Upper lobe of left lung (tissue), 6 donors: ENCODE data around the gene SYNPO. TPM values are rescaled to one million over a fixed set of nuclear protein-coding genes. Genes with fewer than 3 reads are reported as not detected.

ENCODE experiments used
- ATAC-seq, 2 donors: fragments of 200-7000 bp; cut with Tn5 transposase; one replicate each; pipeline ENCODE4 v1.9.1; 2022; ENCODE audit warnings: mild to moderate bottlenecking in 2 of 2, moderate library complexity in 2 of 2; ENCODE audit not compliant: low FRiP score in 2 of 2
- DNase-seq, 2 donors: peaks; one replicate each; pipeline ENCODE4 v3.0.0-alpha.2; 2019 to 2020
- H3K27ac ChIP-seq, 4 donors: fragments of 200-600 bp; sonication (generic); one replicate each; pipeline ENCODE4 v1.5.1; 2016 to 2019
- H3K27me3 ChIP-seq, 4 donors: fragments of 200-600 bp; sonication (generic); one replicate each; pipeline ENCODE4 v1.5.1; 2017 to 2019
- H3K36me3 ChIP-seq, 4 donors: fragments of 200-600 bp; sonication (generic); one replicate each; pipeline ENCODE4 v1.5.1; 2016 to 2019
- H3K4me1 ChIP-seq, 4 donors: fragments of 200-600 bp; sonication (generic); one replicate each; pipeline ENCODE4 v1.5.1; 2018 to 2019
- H3K4me3 ChIP-seq, 4 donors: fragments of 200-600 bp; sonication (generic); one replicate each; pipeline ENCODE4 v1.5.1; 2017 to 2019; ENCODE audit warnings: mild to moderate bottlenecking in 2 of 4, moderate library complexity in 1 of 4
- H3K9me3 ChIP-seq, 4 donors: fragments of 200-600 bp; sonication (generic); one replicate each; pipeline ENCODE4 v1.5.1; 2018 to 2019
- CTCF ChIP-seq, 6 experiments: fragments of 450-650 bp in 4 of 6; fragments of 200-600 bp in 2 of 6; sonication (generic) in 2 of 6; IDR thresholded peaks; one replicate each; pipeline ENCODE4 v1.5.1; 2016 to 2019; ENCODE audit warnings: antibody characterized with exemption in 6 of 6
- EP300 ChIP-seq, 4 donors: sonication (generic); formaldehyde crosslinking; IDR thresholded peaks; one replicate each; pipeline ENCODE4 v1.5.1; 2017; ENCODE audit warnings: antibody characterized with exemption in 4 of 4, control low read depth in 2 of 4
- POLR2A ChIP-seq, 4 donors: fragments of 450-650 bp; IDR thresholded peaks; one replicate each; pipeline ENCODE4 v1.5.1; 2016 to 2017; ENCODE audit warnings: antibody characterized with exemption in 4 of 4, mild to moderate bottlenecking in 2 of 4
- POLR2AphosphoS5 ChIP-seq, 2 donors: sonication (generic); formaldehyde crosslinking; IDR thresholded peaks; one replicate each; pipeline ENCODE4 v1.5.1; 2017; ENCODE audit warnings: antibody characterized with exemption in 2 of 2
- WGBS, 2 donors: methylation state at CpG; one replicate each; pipeline ENCODE4 v1.1.5; 2017 to 2018; 5-methylcytosine and 5-hydroxymethylcytosine counted together
- total RNA-seq, 6 donors: library from RNA; depleted of rRNA in 4 of 6; stranded (reverse); fragments of >200 nt in 4 of 6; gene quantifications; one replicate each; pipeline versions ENCODE4 v1.1.0 to v1.2.1, GENCODE V29; 2016 to 2021
- donor health status: DM: no; HTN: no; CAD: no; lungs with moderate emphysema.
- donor health status: DM: no; HTN: yes; CAD: no; lungs with severe emphysema.

SYNPO gene
- total RNA-seq, 6 donors from 2014 or later, result 41.9 to 150 (median 84.3) TPM

- Histone ChIP-seq H3K27ac (peak overlapping the region; percentile 53 to 82 (median 76)), H3K4me1 (peaks cover 15 to 42% (median 21%) of the 10 kb centered on the region in 4 donors), H3K27me3 (no peaks in the 10 kb centered on the region), H3K4me3 (peak overlapping the region; percentile 12 to 58 (median 49)), H3K36me3 (peaks cover 0 to 15% (median 2%) of the 10 kb centered on the region in 4 donors), H3K9me3 (no peaks in the 10 kb centered on the region)
- DNase-seq (peak; percentile 79 to 97), ATAC-seq (peak; percentile 48 to 83)
- WGBS, 2 donors, result 11 to 17% methylated on average over 17 to 19 of the region's 99 CpGs
- TF ChIP-seq CTCF (IDR thresholded peaks at IDR 0.05) (peak; percentile 76 to 92 (median 84)), POLR2AphosphoS5 (IDR thresholded peaks at IDR 0.05) (peak in 1 of 2 donors; percentile 5), EP300 (IDR thresholded peaks at IDR 0.05) (no peak)
These were observed 16.0 kb downstream of the SYNPO start for GRCh38 chr5:150656191-150657132.

GRCh38 chr5:150658121-150658520 lies 17.7 kb downstream of the SYNPO start:
- no peak for DNase-seq

GRCh38 chr5:150658699-150659265 lies 18.3 kb downstream of the SYNPO start:
- Histone ChIP-seq H3K27me3 (no peaks in the 10 kb centered on the region), H3K36me3 (no peaks in the 10 kb centered on the region), H3K9me3 (no peaks in the 10 kb centered on the region), H3K4me1 (peaks cover 15 to 33% (median 21%) of the 10 kb centered on the region in 4 donors), H3K4me3 (no peak overlapping the region), H3K27ac (peak overlapping the region in 3 of 4 donors; percentile 22 to 82 (median 64))
- ATAC-seq (no peak), DNase-seq (no peak)
- TF ChIP-seq POLR2A (IDR thresholded peaks at IDR 0.05) (no peak), POLR2AphosphoS5 (IDR thresholded peaks at IDR 0.05) (no peak), EP300 (IDR thresholded peaks at IDR 0.05) (no peak), CTCF (IDR thresholded peaks at IDR 0.05) (no peak)
- WGBS, 2 donors, result 49 to 69% methylated on average over 3 of the region's 3 CpGs

More at GRCh38 chr5:150658121-150658520, 17.7 kb downstream of the SYNPO start:
- 87 to 96% methylated on average over 4 of the region's 4 CpGs for WGBS, 2 donors
- TF ChIP-seq EP300 (IDR thresholded peaks at IDR 0.05), result no peak
- no peak for TF ChIP-seq POLR2AphosphoS5 (IDR thresholded peaks at IDR 0.05)
- Histone ChIP-seq H3K4me3 (no peak overlapping the region), H3K36me3 (peaks cover 0 to 3% (median 0%) of the 10 kb centered on the region in 4 donors), H3K27ac (peak overlapping the region in 3 of 4 donors; percentile 22 to 82 (median 71)), H3K4me1 (peaks cover 15 to 35% (median 21%) of the 10 kb centered on the region in 4 donors), H3K9me3 (no peaks in the 10 kb centered on the region), H3K27me3 (no peaks in the 10 kb centered on the region)
- ATAC-seq, result no peak

DNA sequence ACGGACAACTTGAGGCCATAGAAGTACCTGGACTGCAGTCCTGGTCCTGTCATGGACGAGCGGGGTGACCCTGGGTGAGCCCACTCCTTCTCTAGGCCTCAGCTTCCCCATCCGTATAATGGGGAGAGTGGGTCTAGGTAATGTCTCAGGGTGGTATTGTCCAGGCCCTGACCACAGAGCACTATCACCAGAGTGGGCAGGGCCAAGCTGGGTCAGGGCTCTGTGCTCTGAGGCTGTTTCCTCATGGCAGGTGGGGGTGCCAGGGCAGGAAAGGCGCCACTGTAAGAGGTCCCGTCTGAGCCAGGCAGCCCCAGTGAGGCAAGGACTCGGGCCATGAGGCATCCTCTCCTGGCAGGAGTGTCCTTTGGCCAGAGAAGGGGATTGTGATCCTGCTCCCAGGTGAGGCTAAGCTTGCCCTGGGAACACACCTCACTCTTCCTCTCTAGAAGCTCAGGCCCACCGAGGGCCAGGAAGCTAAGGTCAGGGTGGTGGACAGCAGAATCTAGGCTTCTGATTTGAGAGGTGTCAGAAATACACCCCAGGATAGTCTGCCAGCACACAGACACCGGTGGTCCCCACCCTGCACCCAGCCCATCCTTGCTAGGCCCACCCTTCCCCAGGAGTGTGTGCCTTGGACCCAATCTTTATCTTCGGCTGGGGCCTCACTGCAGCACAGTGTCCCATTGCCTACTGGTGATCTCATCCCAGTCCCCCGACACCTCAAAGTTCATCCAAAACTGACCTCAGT lies 19.1 kb downstream of the SYNPO start:
- Histone ChIP-seq H3K36me3 (no peaks in the 10 kb centered on the region), H3K4me1 (peaks cover 15 to 32% (median 21%) of the 10 kb centered on the region in 4 donors), H3K9me3 (no peaks in the 10 kb centered on the region), H3K27ac (peak overlapping the region in 3 of 4 donors; percentile 8 to 64 (median 49)), H3K27me3 (no peaks in the 10 kb centered on the region), H3K4me3 (no peak overlapping the region)
- DNase-seq (no peak), ATAC-seq (no peak)
- no peak for TF ChIP-seq CTCF (IDR thresholded peaks at IDR 0.05)
- 70 to 84% methylated on average over 6 to 11 of the region's 11 CpGs for WGBS, 2 donors
